HG02852 (cell line): Measurements from ENCODE around the gene OR52A5.

ENCODE experiments used
- ATAC-seq: cut with Tn5 transposase; IDR thresholded peaks from one replicate; pipeline ENCODE4 v1.9.1; 2021; ENCODE audit warnings: mild to moderate bottlenecking, moderate library complexity; ENCODE audit not compliant: unreplicated experiment

The OR52A5 gene

GRCh38 chr11:5117588-5117987 is 20.6 kb downstream of the OR52A5 start:
- ATAC-seq: no peak

GRCh38 chr11:5115339-5115738 is 22.8 kb downstream of the OR52A5 start:
- no peak for ATAC-seq

GRCh38 chr11:5107285-5107684 is 30.9 kb downstream of the OR52A5 start:
- no peak for ATAC-seq

- ATAC-seq: no peak
Observed at GRCh38 chr11:5103066-5103465, 35.1 kb downstream of the OR52A5 start.

- ATAC-seq: no peak
Observed at GRCh38 chr11:5102246-5102645, 35.9 kb downstream of the OR52A5 start.

GRCh38 chr11:5096011-5096410 is 42.1 kb downstream of the OR52A5 start:
- ATAC-seq: no peak

- no peak for ATAC-seq
Observed at GRCh38 chr11:5092821-5093585, 45.2 kb downstream of the OR52A5 start.

- ATAC-seq: no peak
Observed at GRCh38 chr11:5090668-5091067, 47.5 kb downstream of the OR52A5 start.

- ATAC-seq: no peak
Observed at GRCh38 chr11:5088556-5088955, 49.6 kb downstream of the OR52A5 start.

GRCh38 chr11:5083602-5084001 is 54.6 kb downstream of the OR52A5 start:
- ATAC-seq: no peak

GRCh38 chr11:5081405-5081804 is 56.8 kb downstream of the OR52A5 start:
- ATAC-seq: no peak
